ENCODE data around the gene KRT39.
"Not testable (repeated sequence)": the region's sequence is repeated elsewhere in the genome, so short reads cannot be mapped to it uniquely, and the experiment has no call there.

KRT39 gene

DNA sequence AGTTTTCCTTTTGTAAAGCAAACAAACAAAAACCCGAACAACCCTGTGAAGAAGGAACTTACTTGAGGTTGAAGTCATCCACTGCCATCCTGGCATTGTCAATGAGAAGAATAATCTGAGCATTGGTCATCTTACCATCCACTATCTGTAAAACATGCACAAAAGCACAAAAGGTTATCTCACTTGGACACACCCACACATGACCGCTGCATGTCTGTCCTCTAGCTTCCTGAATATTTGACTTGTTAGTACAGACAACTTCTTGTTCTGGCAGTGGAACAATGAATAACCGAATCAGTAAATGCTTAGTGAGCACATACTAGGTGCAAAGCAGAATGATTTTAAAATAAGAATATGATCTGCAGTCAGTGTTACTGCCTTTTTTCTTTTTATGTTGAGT is 35.4 kb downstream of the KRT39 start:
- no peak overlapping the region for H3K4me3 ChIP-seq (ENCODE audit: insufficient read depth, low read depth, low read length)
- no peak overlapping the region for H3K27ac ChIP-seq (ENCODE audit: insufficient read depth, low read depth, low read length, poor library complexity, severe bottlenecking)
- H3K9me3 ChIP-seq (ENCODE audit: control insufficient read depth, low read length): no peaks in the 10 kb centered on the region
- no peaks in the 10 kb centered on the region for H3K36me3 ChIP-seq (ENCODE audit: control insufficient read depth, insufficient read depth, low read length)
- no peaks in the 10 kb centered on the region for H3K27me3 ChIP-seq (ENCODE audit: control insufficient read depth, insufficient read depth, low read length, poor library complexity, severe bottlenecking)
- 92 to 94% methylated on average over 3 of the region's 3 CpGs for WGBS, 2 experiments
- H3K4me1 ChIP-seq (ENCODE audit: control insufficient read depth, insufficient read depth, low read length): peaks cover 8% of the 10 kb centered on the region

DNA sequence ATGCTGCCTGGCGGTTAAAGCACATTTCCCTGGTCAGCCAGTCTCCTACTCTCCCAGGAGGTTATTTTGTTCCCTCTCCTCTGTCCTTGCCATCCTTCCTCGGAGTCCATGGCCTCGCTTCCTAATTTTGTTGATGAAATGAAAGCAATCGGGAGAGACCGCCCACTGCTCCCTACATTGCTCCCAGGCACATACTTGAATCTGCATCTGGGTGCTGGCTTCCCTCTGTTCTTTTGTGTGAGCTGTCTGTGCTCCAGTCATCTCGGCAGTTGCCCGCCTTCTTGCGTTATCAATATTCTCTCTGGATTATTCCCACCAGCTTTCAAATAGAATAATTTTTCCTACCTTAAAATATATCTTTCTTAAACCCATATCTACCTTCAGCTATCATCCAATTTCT is 40.4 kb downstream of the KRT39 start:
- Histone ChIP-seq H3K27me3 (ENCODE audit: control insufficient read depth, insufficient read depth, low read length, poor library complexity, severe bottlenecking) (no peaks in the 10 kb centered on the region), H3K36me3 (ENCODE audit: control insufficient read depth, insufficient read depth, low read length) (no peaks in the 10 kb centered on the region), H3K4me3 (ENCODE audit: insufficient read depth, low read depth, low read length) (no peak overlapping the region), H3K4me1 (ENCODE audit: control insufficient read depth, insufficient read depth, low read length) (no peaks in the 10 kb centered on the region), H3K9me3 (ENCODE audit: control insufficient read depth, low read length) (no peaks in the 10 kb centered on the region), H3K27ac (ENCODE audit: insufficient read depth, low read depth, low read length, poor library complexity, severe bottlenecking) (no peak overlapping the region)
- 81 to 82% methylated on average over 8 of the region's 8 CpGs for WGBS, 2 experiments

DNA sequence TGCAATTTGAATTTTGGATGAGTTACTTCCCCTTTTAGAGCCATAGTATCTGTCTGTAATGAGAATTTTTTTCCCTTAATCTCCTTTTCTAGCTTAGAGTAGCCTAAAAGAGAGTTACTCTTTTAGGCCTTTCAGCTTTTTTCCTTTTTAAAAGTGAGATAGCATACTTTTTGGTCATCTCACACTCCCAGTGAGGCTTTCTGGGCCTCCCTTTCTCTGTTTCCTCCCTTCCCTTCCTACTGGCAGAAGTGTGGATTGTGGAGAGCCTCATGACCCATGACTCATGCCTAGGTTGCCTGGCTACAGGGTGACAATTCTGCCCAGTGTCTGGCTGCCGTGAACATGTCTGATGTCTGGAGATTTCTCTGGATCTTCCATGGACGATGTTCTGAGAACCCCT is 44.5 kb downstream of the KRT39 start:
- Histone ChIP-seq H3K27me3 (ENCODE audit: control insufficient read depth, insufficient read depth, low read length, poor library complexity, severe bottlenecking) (no peaks in the 10 kb centered on the region), H3K9me3 (ENCODE audit: control insufficient read depth, low read length) (no peaks in the 10 kb centered on the region), H3K36me3 (ENCODE audit: control insufficient read depth, insufficient read depth, low read length) (no peaks in the 10 kb centered on the region), H3K4me3 (ENCODE audit: insufficient read depth, low read depth, low read length) (no peak overlapping the region), H3K27ac (ENCODE audit: insufficient read depth, low read depth, low read length, poor library complexity, severe bottlenecking) (no peak overlapping the region), H3K4me1 (ENCODE audit: control insufficient read depth, insufficient read depth, low read length) (no peaks in the 10 kb centered on the region)
- WGBS, 2 experiments: 84 to 91% methylated on average over 2 of the region's 2 CpGs

- no peaks in the 10 kb centered on the region for H3K36me3 ChIP-seq (ENCODE audit: control insufficient read depth, insufficient read depth, low read length)
- no peaks in the 10 kb centered on the region for H3K27me3 ChIP-seq (ENCODE audit: control insufficient read depth, insufficient read depth, low read length, poor library complexity, severe bottlenecking)
- no peak overlapping the region for H3K27ac ChIP-seq (ENCODE audit: insufficient read depth, low read depth, low read length, poor library complexity, severe bottlenecking)
- no peaks in the 10 kb centered on the region for H3K9me3 ChIP-seq (ENCODE audit: control insufficient read depth, low read length)
- H3K4me1 ChIP-seq (ENCODE audit: control insufficient read depth, insufficient read depth, low read length): no peaks in the 10 kb centered on the region
- WGBS, 2 experiments: 92 to 94% methylated on average over 2 of the region's 2 CpGs
- H3K4me3 ChIP-seq (ENCODE audit: insufficient read depth, low read depth, low read length): no peak overlapping the region
These were observed 45.7 kb downstream of the KRT39 start for GRCh38 chr17:40921026-40921425.

DNA sequence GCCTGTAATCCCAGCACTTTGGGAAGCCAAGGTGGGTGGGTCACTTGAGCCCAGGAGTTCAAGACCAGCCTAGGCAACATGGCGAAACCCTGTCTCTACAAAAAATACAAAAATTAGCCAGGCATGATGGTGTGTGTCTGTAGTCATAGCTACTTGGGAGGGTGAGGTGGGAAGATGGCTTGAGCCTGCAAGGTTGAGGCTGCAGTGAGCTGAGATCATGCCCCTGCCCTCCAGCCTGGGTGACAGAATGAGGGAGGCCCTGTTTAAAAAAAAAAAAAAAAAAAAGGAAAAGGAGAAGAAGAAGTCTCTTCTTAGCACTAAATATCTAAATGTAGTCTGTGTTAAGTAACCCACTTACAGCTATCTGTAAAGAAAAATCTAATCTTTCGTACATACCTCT is 49.6 kb downstream of the KRT39 start:
- H3K27ac ChIP-seq (ENCODE audit: insufficient read depth, low read depth, low read length, poor library complexity, severe bottlenecking); H3K9me3 ChIP-seq (ENCODE audit: control insufficient read depth, low read length); H3K4me3 ChIP-seq (ENCODE audit: insufficient read depth, low read depth, low read length); H3K4me1 ChIP-seq (ENCODE audit: control insufficient read depth, insufficient read depth, low read length); H3K27me3 ChIP-seq (ENCODE audit: control insufficient read depth, insufficient read depth, low read length, poor library complexity, severe bottlenecking); H3K36me3 ChIP-seq (ENCODE audit: control insufficient read depth, insufficient read depth, low read length): not testable (repeated sequence)
- 92 to 100% methylated on average over 1 to 2 of the region's 2 CpGs for WGBS, 2 experiments

- H3K4me1 ChIP-seq (ENCODE audit: control insufficient read depth, insufficient read depth, low read length): no peaks in the 10 kb centered on the region
- H3K4me3 ChIP-seq (ENCODE audit: insufficient read depth, low read depth, low read length): no peak overlapping the region
- 94 to 100% methylated on average over 1 of the region's 1 CpG for WGBS, 2 experiments
- H3K36me3 ChIP-seq (ENCODE audit: control insufficient read depth, insufficient read depth, low read length): no peaks in the 10 kb centered on the region
- H3K9me3 ChIP-seq (ENCODE audit: control insufficient read depth, low read length): no peaks in the 10 kb centered on the region
- no peaks in the 10 kb centered on the region for H3K27me3 ChIP-seq (ENCODE audit: control insufficient read depth, insufficient read depth, low read length, poor library complexity, severe bottlenecking)
- H3K27ac ChIP-seq (ENCODE audit: insufficient read depth, low read depth, low read length, poor library complexity, severe bottlenecking): no peak overlapping the region
These were observed 50.4 kb downstream of the KRT39 start for GRCh38 chr17:40916366-40916765.

DNA sequence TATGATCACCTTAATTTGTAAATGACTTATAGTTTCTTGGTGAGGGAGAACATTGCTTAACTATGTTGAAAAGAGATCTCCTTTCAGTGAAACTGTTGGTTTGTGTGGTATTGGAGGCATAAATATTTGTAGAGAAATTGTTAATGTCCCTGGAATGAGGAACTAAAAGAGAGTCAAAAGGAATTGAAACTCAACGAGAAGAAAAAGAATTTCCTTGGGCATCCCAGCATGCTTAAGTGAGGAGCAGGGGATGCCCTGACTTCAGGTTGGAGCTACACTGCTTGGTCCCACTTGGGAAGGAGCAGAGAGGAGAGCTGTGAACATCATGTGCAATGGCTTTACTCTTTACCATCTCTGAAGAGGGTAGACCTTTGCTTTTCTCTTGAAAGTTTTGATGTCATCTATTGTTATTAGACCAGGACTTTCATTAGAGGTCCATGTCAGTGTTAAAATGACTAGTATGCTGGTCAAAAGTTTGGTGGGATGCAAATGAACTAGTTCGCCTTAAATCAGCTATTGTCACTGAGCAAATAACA is 51.0 kb downstream of the KRT39 start:
- Histone ChIP-seq H3K36me3 (ENCODE audit: control insufficient read depth, insufficient read depth, low read length) (no peaks in the 10 kb centered on the region), H3K9me3 (ENCODE audit: control insufficient read depth, low read length) (no peaks in the 10 kb centered on the region), H3K4me3 (ENCODE audit: insufficient read depth, low read depth, low read length) (no peak overlapping the region), H3K27ac (ENCODE audit: insufficient read depth, low read depth, low read length, poor library complexity, severe bottlenecking) (no peak overlapping the region), H3K27me3 (ENCODE audit: control insufficient read depth, insufficient read depth, low read length, poor library complexity, severe bottlenecking) (no peaks in the 10 kb centered on the region), H3K4me1 (ENCODE audit: control insufficient read depth, insufficient read depth, low read length) (no peaks in the 10 kb centered on the region)
- 87 to 91% methylated on average over 2 of the region's 2 CpGs for WGBS, 2 experiments

DNA sequence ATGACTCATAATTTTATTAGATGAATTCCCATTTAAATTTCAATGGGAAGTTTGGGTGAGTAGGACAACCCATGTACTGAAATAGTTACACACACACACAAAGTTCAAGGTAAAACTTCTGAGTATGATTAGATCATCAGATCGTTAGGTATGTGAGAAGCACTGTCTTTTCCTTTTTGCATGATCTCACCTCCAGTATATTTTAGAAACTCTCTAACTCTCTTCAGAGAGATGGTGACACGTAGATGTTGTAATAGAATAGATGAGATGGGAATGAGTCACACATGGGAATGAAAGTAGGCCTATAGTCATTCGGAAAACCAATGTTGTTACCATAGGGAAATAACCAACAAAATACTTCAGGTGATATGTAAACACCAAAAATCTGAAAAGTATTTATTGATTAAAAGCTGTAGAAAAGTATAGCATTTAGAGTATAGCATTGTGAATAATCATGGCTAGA is 51.5 kb downstream of the KRT39 start:
- H3K27me3 ChIP-seq (ENCODE audit: control insufficient read depth, insufficient read depth, low read length, poor library complexity, severe bottlenecking): no peaks in the 10 kb centered on the region
- 90 to 100% methylated on average over 1 to 3 of the region's 3 CpGs for whole genome bisulfite sequencing, 2 experiments
- no peak overlapping the region for H3K27ac ChIP-seq (ENCODE audit: insufficient read depth, low read depth, low read length, poor library complexity, severe bottlenecking)
- H3K4me3 ChIP-seq (ENCODE audit: insufficient read depth, low read depth, low read length): no peak overlapping the region
- no peaks in the 10 kb centered on the region for H3K36me3 ChIP-seq (ENCODE audit: control insufficient read depth, insufficient read depth, low read length)
- H3K9me3 ChIP-seq (ENCODE audit: control insufficient read depth, low read length): no peaks in the 10 kb centered on the region
- H3K4me1 ChIP-seq (ENCODE audit: control insufficient read depth, insufficient read depth, low read length): no peaks in the 10 kb centered on the region

DNA sequence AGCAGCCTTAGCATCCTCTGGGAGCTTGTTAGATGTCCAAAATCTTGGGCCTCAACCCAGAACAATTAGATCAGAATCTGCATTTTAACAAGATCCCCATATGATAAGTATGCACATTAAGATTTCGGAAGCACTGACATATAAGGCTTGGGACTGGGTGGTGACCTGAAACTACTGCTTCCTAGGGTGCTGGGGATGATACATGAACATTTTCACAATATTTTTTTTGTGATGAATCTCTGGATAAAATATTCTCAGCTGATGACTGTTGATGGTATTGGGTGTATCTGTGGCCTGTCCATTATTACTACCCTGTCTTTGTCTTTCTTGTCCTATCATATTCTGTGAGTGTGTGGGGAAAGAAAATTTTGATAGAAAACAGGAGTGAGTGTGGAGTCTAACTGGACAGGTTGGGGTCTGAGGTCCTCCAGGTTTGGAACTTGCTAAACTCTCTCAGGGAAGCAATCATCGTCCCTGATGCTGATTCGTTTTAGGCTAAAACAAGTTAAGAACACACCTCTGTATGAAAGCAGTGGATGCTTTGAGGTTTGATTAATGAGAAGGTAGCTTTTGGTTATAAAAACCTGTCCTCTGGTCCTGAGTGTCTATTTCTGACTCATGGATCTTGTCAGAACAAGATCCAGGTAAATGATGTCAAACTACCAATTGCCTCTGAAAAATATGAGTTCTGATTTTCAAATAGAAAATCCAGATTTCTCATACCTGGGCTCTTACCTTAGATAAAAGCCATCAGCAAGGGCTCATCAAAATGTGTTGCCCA is 52.5 kb downstream of the KRT39 start:
- no peak overlapping the region for H3K4me3 ChIP-seq (ENCODE audit: insufficient read depth, low read depth, low read length)
- no peaks in the 10 kb centered on the region for H3K27me3 ChIP-seq (ENCODE audit: control insufficient read depth, insufficient read depth, low read length, poor library complexity, severe bottlenecking)
- no peaks in the 10 kb centered on the region for H3K36me3 ChIP-seq (ENCODE audit: control insufficient read depth, insufficient read depth, low read length)
- no peaks in the 10 kb centered on the region for H3K4me1 ChIP-seq (ENCODE audit: control insufficient read depth, insufficient read depth, low read length)
- no peak overlapping the region for H3K27ac ChIP-seq (ENCODE audit: insufficient read depth, low read depth, low read length, poor library complexity, severe bottlenecking)
- H3K9me3 ChIP-seq (ENCODE audit: control insufficient read depth, low read length): no peaks in the 10 kb centered on the region
- WGBS, 2 experiments: 96 to 99% methylated on average over 3 of the region's 3 CpGs

DNA sequence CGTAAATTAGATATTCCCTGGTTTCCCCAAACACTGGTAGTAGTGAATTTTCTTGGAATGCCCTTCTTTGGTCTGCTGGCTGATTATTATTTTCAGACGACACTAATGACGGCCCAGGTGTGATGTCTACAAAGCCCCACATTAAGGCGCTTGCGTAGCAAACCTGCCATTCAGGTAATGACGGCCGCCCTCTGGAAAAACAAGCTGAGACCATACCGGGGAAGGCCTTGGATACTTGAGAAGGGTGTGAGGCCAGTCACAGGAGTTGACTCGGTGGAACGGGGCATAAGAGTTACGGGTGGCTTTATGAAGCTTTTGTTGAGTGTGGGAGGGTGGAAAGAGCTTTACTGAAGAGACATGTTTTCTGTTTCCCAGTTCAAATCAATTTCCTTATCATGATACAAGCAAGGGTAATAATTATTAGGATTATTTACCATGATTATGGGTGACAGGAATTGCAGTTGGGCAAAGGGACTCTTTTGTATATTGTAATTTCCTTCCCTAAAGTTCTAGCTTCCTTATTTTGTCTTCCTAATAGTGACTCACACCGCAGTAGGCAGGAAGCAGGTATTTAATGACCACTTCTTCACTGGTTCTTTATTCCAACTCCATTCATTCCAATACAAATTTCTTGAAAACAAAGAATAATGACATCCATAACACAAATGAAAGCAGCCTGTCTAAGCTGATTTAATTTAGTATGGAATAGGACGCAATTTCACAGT is 54.1 kb downstream of the KRT39 start:
- H3K9me3 ChIP-seq (ENCODE audit: control insufficient read depth, low read length): no peaks in the 10 kb centered on the region
- no peaks in the 10 kb centered on the region for H3K27me3 ChIP-seq (ENCODE audit: control insufficient read depth, insufficient read depth, low read length, poor library complexity, severe bottlenecking)
- no peaks in the 10 kb centered on the region for H3K36me3 ChIP-seq (ENCODE audit: control insufficient read depth, insufficient read depth, low read length)
- no peak overlapping the region for H3K27ac ChIP-seq (ENCODE audit: insufficient read depth, low read depth, low read length, poor library complexity, severe bottlenecking)
- 97 to 98% methylated on average over 12 to 13 of the region's 13 CpGs for WGBS, 2 experiments
- no peak overlapping the region for H3K4me3 ChIP-seq (ENCODE audit: insufficient read depth, low read depth, low read length)
- no peaks in the 10 kb centered on the region for H3K4me1 ChIP-seq (ENCODE audit: control insufficient read depth, insufficient read depth, low read length)

Data from ectodermal cell (in vitro differentiated cells).